NCI-H2029 (cell line): ENCODE results near the gene SGCG.

Experiments
- DNase-seq: peaks from one replicate; lab custom pipeline; 2025; lab: John Stamatoyannopoulos, UW

The SGCG gene

DNA sequence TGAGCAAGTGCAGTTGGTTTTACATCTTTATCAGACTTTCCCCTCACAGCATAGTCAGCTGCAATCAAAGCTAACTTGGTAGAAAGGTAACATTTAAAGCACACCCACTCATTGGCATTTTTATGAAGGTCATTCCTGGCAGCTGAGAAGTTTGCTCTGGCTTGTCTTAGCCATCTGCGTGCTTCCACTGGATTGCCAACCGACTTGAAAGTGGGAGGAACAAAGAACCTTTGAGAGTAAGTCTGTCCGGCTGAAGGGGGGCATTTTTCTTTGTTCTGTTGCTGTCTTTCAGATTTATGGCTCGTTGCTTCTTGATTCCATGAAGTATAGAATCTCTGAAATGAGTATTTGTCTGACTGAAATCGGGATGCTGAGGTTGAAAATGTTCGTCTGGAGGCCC, 149.6 kb downstream of the SGCG start:
- no peak for DNase-seq

- DNase-seq = no peak
These were observed 158.4 kb downstream of the SGCG start for GRCh38 chr13:23339225-23339624.

GRCh38 chr13:23344931-23345595, 164.3 kb downstream of the SGCG start:
- DNase-seq = no peak

DNA sequence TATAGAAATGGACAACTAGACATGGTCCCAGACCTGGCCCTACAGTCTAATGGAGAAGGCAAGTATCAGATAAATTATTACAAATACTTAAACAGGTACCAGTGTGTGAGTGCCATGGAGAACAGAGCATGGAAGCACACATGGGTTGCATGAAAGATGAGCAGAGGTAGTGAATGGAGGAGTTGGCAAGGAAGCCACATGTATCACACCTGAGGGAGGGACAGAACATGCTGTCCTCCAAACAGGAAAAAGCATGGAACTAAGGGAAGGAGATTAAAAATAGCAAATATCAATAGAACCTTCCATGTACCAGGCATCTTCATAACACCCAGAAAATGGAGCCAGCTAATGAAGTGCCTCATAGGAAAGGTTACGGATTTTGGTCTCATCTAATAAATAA, 166.8 kb downstream of the SGCG start:
- no peak for DNase-seq

- DNase-seq = no peak
These were observed 167.7 kb downstream of the SGCG start for GRCh38 chr13:23348262-23349127.

DNA sequence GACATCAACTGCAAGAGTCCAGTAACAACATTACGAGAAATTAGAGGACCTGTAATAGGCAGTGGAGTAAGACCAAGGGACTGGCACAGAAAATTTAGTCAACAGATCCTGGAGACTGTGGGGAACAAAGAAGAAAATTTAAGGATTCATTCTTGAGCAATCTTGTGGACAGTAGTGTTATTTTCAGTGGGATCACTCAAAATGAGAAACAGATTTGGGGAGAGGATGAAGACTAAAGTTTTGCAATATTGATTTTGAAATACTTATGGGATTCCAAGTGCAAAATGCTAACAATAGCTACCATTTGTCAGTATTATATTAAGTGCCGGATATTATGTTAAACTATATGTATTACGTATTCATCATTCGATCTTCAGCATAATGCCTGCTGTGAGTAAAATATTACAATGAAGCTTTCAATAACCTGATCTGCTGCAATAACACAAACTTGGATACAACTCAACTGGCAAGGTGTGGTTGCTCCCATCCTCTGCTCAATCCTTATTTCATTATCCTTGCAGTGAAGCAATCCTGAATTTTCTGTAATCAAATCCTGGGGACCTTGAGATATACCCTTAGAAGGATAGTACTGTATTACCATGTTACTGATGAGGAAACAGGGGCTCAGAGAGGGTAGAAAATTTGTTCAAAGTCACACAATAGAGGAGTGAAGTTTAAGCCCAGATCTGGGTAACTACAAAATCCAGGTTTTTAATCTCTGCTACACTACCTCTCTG, 168.6 kb downstream of the SGCG start:
- no peak for DNase-seq

- DNase-seq = no peak
These were observed 169.2 kb downstream of the SGCG start for GRCh38 chr13:23350009-23350408.

GRCh38 chr13:23352161-23352560, 171.4 kb downstream of the SGCG start:
- DNase-seq = no peak

- DNase-seq = no peak
These were observed 173.7 kb downstream of the SGCG start for GRCh38 chr13:23354520-23354919.

DNA sequence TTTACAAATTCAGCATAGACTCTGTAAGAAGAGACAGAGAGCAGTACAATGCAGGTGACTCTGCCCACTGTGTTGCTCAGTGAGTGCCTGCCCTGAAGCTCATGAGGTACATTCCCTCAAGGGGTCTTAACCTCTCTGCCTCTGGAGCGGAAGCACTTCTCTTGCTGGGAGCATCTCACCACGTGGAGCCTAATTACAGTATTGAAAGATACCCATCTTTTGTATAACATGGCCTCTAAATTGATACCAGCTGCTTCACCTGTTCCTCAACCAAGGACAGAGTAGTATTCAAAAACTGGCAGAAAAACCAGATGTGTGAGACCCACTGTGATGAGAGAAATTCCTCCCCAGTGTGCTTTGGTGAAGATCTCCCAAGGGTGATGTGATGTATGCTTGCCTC, 175.6 kb downstream of the SGCG start:
- no peak for DNase-seq

DNA sequence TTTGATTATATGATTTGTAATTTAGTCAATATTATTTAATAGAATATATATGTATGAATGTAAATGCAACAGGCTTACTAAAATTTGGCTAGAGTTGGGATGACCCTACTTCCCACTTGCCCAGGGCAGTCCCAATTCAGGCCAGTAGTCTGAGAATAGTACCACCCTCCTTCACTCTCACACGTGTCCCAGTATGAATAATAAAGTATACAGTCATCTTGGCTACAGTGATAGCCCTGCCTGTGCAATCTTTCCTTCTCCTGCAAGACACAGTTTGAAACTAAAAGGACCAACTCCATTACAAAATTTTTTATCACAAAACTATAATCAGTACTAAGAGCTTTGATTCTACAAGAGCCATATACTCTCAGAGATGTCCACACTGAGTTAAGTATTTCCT, 176.6 kb downstream of the SGCG start:
- DNase-seq = no peak

DNA sequence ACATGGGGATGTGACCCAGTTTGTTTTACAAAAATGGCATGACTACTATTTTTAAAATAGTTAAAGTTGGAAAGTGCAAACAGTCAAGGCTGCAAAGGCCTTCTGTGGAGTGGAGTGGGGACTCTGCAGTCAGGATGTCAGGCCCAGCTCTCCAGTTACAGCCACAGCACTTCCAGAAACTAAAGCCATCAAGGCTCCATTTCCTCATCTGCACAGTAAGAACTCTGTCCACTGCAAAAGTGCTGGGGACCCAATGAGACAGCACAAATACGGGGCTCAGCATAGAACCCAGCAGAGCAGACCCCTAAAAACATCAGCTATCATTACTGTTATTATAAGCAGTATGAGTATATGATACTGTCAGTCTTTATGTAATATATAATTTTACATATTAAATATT, 179.1 kb downstream of the SGCG start:
- no peak for DNase-seq

DNA sequence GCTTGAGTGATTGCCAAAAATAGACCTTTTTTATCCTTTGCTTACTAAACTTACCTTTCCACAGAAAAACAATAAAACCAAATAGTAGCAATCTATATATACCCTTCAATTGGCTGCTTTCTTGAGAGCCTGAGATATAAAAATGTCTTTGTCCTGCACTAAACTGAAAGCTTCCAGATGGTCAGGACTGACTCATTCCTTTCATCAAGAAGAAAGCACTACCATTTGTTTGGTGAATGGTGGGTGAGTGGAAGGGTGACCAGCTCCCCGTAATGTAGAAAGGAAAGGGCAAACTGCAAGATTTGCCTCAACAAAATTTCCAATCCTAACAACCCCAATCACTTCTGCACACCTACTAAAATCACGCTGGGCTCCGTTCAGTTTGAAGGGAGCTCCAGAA, 184.9 kb downstream of the SGCG start:
- DNase-seq = no peak

- no peak for DNase-seq
These were observed 187.1 kb downstream of the SGCG start for GRCh38 chr13:23367907-23368306.

DNA sequence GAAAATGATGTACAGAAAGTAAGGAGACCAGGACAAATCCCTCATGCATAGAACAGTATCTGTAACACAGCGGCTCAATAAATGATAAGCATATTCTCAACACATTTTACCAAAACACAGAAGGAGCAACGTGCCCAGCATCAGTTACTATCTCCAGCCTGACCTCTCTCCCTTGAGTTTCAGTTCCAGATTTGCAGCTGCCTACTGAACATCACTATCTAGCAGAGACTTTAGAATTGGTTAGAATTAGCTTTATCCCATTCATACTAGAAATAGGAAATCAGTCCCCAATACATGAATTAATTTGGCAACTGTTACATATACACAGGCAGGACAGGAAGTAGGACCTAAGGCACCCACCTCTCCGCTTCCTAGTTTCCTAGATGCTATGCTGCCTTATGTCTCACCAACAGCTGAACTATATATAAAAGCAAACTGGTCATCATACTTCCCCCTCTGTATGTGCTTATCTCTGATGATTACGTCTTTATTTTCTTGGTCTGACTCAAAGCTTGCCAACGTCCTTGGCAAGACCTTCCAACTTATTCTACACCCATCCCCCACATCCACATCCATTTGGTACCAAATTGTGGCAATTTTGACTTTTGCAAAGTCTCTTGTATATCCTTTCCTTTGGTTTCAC, 191.6 kb downstream of the SGCG start:
- no peak for DNase-seq
